Gastrocnemius medialis (tissue), 4 donors: ENCODE results near the gene RNASE13.
"Not testable (repeated sequence)": the region's sequence is repeated elsewhere in the genome, so short reads cannot be mapped to it uniquely, and the experiment has no call there.

Source experiments
- CTCF ChIP-seq, 5 experiments: fragments of 450-650 bp in 3 of 5; fragments of 200-600 bp in 2 of 5; sonication (generic) in 2 of 5; IDR thresholded peaks in 4 of 5; conservative IDR thresholded peaks in 1 of 5; 1 replicate in 4 of 5; 2 replicates in 1 of 5; pipeline ENCODE4 v1.5.1; 2016 to 2019; ENCODE audit warnings: antibody characterized with exemption in 5 of 5, mild to moderate bottlenecking in 3 of 5, moderate library complexity in 3 of 5
- POLR2A ChIP-seq, 2 donors: fragments of 450-650 bp; IDR thresholded peaks; one replicate each; pipeline ENCODE4 v1.6.1; 2017; ENCODE audit warnings: antibody characterized with exemption in 2 of 2, mild to moderate bottlenecking in 2 of 2, moderate library complexity in 2 of 2

GRCh38 chr14:21009721-21010120 is 24.9 kb downstream of the RNASE13 start:
- TF ChIP-seq CTCF (IDR thresholded peaks at IDR 0.05 in 4 of 5, conservative IDR thresholded peaks at IDR 0.05 in 1 of 5); POLR2A (IDR thresholded peaks at IDR 0.05): not testable (repeated sequence)
